Ectodermal cell (in vitro differentiated cells): ENCODE results near the gene ANKS6.

ENCODE experiments used
- H3K27ac ChIP-seq: 2 replicates; pipeline ENCODE4 v1.7.0; 2013; ENCODE audit warnings: mild to moderate bottlenecking, low read depth, low read length; ENCODE audit not compliant: insufficient read depth, poor library complexity, severe bottlenecking
- H3K27me3 ChIP-seq: 2 replicates; pipeline ENCODE4 v1.7.0; 2013; ENCODE audit warnings: mild to moderate bottlenecking, low read length; ENCODE audit not compliant: insufficient read depth, control insufficient read depth, poor library complexity, severe bottlenecking
- H3K36me3 ChIP-seq: one replicate; pipeline ENCODE4 v1.7.0; 2013; ENCODE audit warnings: low read length; ENCODE audit not compliant: control insufficient read depth, insufficient read depth
- H3K4me1 ChIP-seq: one replicate; pipeline ENCODE4 v1.7.0; 2013; ENCODE audit warnings: low read length; ENCODE audit not compliant: control insufficient read depth, insufficient read depth
- H3K4me3 ChIP-seq: 2 replicates; pipeline ENCODE4 v1.7.0; 2013; ENCODE audit warnings: low read depth, low read length, control low read depth; ENCODE audit not compliant: insufficient read depth
- H3K9me3 ChIP-seq: 2 replicates; pipeline ENCODE4 v1.7.0; 2013; ENCODE audit warnings: mild to moderate bottlenecking, low read length, moderate library complexity; ENCODE audit not compliant: control insufficient read depth
- WGBS, 2 experiments: methylation state at CpG; one replicate each; pipeline ENCODE4 v1.1.7; 2013; ENCODE audit warnings: missing lambda C conversion rate in 2 of 2; 5-methylcytosine and 5-hydroxymethylcytosine counted together

ANKS6 gene

DNA sequence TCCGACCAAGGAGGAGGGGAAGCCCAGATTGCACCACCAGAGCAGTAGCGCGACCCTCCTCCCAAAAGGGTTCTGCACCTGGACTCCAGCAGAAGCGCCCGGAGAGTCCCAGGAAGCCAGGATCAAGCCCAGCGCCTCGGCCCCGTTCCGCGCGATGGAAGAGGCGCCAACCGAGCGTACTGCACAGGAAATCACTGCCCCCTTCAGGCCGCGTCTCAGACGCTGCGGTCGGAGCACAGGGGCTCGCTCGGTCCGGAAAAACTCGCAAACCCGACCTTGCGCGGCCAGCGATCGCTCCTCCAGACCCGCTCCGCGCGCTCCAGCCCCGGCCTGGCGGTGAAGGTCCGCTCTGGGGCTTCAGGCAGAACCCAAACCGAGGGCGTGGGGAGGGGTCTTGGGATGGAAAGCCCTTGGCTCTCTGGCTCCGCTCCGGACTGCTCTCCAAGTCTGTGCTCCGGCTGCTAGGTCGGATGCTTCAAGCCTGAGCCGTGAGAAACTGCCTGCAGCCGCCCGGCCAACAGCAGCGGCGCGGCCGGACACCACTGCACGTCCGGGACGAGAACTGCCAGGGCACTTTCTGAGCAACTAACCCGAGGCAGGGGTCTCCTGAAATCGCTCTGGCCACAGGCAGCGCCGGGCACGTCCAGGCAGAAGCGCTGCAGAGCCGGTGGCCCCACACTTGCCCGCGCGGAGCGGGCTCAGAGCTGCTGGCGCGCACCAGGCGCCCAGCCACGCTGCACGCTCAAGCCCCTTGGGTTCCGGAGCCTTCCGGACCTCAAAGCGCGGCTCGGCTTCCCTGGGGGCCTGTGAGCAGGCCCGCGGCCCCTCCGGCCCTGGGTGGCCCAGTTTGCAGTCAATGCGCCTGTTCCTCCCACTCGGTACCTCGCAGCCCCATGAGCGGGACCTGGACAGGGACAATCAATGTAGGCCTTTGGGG is 88.9 kb downstream of the ANKS6 start:
- Histone ChIP-seq H3K27me3 (peaks cover 78% of the 10 kb centered on the region), H3K36me3 (no peaks in the 10 kb centered on the region), H3K4me3 (peak overlapping the region; percentile 29), H3K27ac (no peak overlapping the region), H3K9me3 (no peaks in the 10 kb centered on the region), H3K4me1 (peaks cover 12% of the 10 kb centered on the region)
- WGBS, 2 experiments = 3% methylated on average over 79 of the region's 79 CpGs

DNA sequence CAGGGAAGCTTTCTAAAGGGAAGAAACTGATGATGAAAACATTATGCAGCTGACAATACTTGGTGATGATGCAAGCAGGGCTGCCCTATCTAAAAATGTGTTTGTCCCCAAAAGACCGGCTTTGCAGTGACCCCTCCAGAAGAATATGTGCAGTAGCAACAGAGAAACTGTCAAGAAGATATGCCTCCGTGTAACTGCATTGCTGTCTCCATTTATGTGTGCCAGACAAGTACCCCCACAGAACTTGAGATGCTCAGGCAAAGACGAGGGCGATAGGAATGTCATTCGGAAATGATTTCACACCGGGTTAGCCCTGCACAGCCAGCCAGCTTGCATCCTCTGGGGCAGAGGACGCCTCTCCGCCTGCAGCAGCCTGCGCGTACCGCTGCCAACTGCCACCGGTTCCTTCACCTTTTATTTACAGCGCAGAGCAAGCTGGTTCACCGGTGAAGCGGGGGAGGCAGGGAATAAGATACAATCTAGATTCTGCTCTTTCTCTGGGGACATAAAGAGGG is 89.6 kb downstream of the ANKS6 start:
- peaks cover 12% of the 10 kb centered on the region for H3K4me1 ChIP-seq
- H3K9me3 ChIP-seq = no peaks in the 10 kb centered on the region
- whole genome bisulfite sequencing, 2 experiments = 16% methylated on average over 15 of the region's 15 CpGs
- H3K27me3 ChIP-seq = peaks cover 71% of the 10 kb centered on the region
- H3K36me3 ChIP-seq = no peaks in the 10 kb centered on the region
- no peak overlapping the region for H3K27ac ChIP-seq
- no peak overlapping the region for H3K4me3 ChIP-seq

DNA sequence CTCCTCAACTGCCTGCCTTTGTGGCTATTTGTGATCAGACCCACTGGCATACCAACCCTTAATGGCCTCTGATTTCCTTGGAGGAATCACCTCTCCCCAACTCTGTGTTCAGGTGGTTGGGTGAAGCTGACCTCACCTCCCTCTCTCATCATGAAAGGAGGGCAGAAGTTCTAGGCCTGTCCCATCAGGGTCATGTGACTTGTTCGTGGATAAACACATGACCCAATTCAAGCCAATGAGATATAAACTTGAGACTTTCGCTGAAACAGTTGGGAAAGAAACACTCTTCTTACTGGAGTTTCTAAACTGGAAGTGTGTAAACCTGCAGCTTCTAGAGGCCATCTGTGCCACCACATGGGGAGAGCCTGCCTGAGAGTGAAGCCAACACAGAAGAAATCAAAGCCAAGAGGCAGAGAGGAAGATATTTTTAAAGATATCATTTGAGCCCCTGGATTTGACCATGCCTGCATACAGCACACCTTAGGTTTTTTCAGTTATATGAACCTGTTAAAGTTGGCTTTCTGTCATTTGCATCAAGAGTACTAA is 93.4 kb downstream of the ANKS6 start:
- H3K27me3 ChIP-seq = peaks cover 33% of the 10 kb centered on the region

DNA sequence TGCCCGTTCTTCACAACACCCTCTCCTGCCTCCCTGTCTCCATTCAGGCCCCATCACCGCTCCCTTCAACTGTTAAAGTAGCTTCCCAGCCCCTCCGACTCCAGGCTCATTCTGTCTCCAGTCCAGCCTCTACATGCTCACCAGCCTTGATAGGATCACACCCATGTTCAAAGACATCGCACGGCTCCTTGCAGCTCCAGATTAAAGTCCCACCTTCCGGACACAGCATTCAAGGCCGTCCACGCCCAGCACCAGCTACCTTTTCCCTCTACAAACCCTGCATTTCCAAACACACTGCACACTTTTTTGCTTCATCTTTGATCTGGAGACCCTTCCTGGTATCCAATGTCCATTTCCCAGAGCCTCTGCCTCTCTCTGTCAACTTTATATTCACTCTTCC is 94.0 kb downstream of the ANKS6 start:
- WGBS, 2 experiments = 91 to 92% methylated on average over 8 of the region's 8 CpGs
- Histone ChIP-seq H3K4me3 (no peak overlapping the region), H3K27me3 (peaks cover 27% of the 10 kb centered on the region)

More for the DNA sequence above, 93.4 kb downstream of the ANKS6 start:
- H3K27ac ChIP-seq = no peak overlapping the region
- WGBS, 2 experiments = 90 to 94% methylated on average over 2 of the region's 2 CpGs
- peaks cover 2% of the 10 kb centered on the region for H3K4me1 ChIP-seq
- H3K36me3 ChIP-seq = no peaks in the 10 kb centered on the region
- no peaks in the 10 kb centered on the region for H3K9me3 ChIP-seq
- H3K4me3 ChIP-seq = no peak overlapping the region

DNA sequence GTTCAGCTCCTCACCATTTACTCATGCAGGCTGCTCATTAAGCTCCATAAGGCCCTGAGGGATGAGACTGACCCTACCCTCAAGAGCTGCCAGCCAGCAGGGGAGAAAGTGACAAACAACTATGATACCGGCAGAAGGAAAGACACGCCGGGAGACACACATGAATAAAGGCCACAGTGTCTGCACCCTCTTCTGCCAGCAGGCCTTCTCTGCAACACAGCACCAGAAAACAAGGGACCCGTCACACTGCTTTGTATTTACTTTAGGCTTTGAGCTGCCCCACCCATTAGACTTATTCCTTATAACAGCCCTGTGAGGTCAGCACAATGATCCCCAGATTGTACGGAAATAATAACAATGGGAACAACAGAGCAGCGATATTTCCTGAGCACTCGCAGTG is 94.8 kb downstream of the ANKS6 start:
- H3K4me3 ChIP-seq = no peak overlapping the region
- H3K4me1 ChIP-seq = no peaks in the 10 kb centered on the region
- H3K27ac ChIP-seq = no peak overlapping the region
- 86 to 89% methylated on average over 7 of the region's 7 CpGs for WGBS, 2 experiments
- no peaks in the 10 kb centered on the region for H3K36me3 ChIP-seq
- no peaks in the 10 kb centered on the region for H3K9me3 ChIP-seq
- peaks cover 20% of the 10 kb centered on the region for H3K27me3 ChIP-seq

More for the DNA sequence above, 94.0 kb downstream of the ANKS6 start:
- Histone ChIP-seq H3K36me3 (no peaks in the 10 kb centered on the region), H3K27ac (no peak overlapping the region), H3K9me3 (no peaks in the 10 kb centered on the region), H3K4me1 (no peaks in the 10 kb centered on the region)

DNA sequence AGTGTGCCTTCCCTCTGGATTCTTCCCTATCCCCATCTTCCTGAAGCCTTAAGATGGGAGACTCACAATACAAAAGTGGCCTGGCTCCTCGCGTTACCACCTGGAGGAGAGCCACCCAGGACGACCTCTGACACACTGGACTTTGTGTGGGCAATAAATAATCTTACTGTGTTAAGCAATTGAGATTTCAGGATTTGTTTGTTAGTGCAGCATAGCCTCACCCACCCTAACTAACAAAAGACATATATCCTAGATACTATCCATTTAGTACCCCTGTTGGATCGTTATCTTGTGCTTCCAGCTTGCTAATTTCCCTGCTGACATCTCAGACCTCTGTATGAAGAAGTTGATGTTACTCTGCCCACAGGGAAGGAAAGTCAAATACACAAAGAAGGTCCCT is 95.6 kb downstream of the ANKS6 start:
- H3K4me3 ChIP-seq = no peak overlapping the region
- H3K27ac ChIP-seq = no peak overlapping the region
- 79 to 80% methylated on average over 4 of the region's 4 CpGs for WGBS, 2 experiments
- no peaks in the 10 kb centered on the region for H3K4me1 ChIP-seq
- no peaks in the 10 kb centered on the region for H3K36me3 ChIP-seq
- peaks cover 12% of the 10 kb centered on the region for H3K27me3 ChIP-seq
- H3K9me3 ChIP-seq = no peaks in the 10 kb centered on the region

DNA sequence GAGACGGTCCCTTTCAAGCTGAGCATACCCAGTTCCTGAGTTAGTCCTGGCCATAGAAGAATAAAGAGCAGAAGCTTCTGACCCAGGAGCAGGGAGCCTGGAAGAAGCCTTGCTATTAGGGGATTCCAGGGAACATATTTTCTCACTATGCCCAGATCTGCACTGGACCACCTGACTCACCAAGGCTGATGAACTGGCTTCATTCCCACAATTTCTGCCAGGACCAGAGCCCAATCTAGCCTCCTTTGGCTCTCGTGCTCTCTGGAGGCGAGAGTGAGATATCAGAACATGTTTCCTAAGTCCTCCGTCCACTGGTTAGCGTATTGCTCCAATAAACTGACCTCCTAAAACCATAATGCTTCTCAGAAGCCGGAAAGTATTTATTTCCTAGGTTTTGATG is 97.5 kb downstream of the ANKS6 start:
- 91 to 96% methylated on average over 5 to 6 of the region's 6 CpGs for WGBS, 2 experiments
- Histone ChIP-seq H3K27ac (no peak overlapping the region), H3K27me3 (no peaks in the 10 kb centered on the region), H3K9me3 (no peaks in the 10 kb centered on the region), H3K4me1 (no peaks in the 10 kb centered on the region), H3K4me3 (no peak overlapping the region), H3K36me3 (no peaks in the 10 kb centered on the region)

DNA sequence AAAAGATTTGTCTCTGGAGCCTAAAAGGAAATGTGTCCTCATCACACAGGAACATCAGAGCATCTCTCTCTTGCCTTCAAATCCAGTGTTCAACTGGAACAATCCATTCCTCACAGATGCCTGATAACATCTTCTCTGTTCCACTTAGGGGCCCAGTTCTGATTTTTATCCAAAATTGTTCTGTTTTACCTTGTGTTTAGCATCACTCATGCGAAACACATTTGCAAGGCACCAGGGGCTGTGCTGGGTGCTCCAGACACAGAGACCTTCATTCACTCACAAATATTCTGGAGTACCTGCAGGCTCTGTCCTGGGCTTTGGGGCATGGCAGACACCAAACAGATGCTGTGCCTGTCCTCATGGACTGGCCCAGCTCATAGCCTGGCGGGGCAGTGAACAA is 101.4 kb downstream of the ANKS6 start:
- WGBS, 2 experiments = 88 to 94% methylated on average over 2 of the region's 2 CpGs
- Histone ChIP-seq H3K36me3 (no peaks in the 10 kb centered on the region), H3K4me1 (no peaks in the 10 kb centered on the region), H3K9me3 (no peaks in the 10 kb centered on the region), H3K27ac (no peak overlapping the region), H3K27me3 (no peaks in the 10 kb centered on the region), H3K4me3 (no peak overlapping the region)

DNA sequence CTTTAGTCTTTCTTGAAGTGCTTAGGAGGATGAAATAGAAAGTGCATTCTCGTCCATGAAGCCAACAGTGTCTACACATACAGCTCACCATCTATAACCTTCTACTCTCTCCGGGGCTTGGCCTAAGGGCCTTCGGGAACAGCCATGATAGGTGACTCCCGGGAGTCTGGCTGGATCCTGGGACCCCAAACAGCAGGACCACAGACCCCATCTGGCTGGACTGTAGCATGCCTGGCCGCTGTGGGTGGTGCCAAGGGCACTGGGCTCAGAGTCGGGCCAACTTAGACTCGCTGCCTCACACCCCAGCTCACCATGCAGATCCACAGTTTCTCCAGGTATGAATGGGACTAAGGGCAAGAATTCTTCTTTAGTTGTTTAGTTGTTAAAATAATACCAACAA is 104.0 kb downstream of the ANKS6 start:
- H3K4me3 ChIP-seq = no peak overlapping the region
- 91 to 97% methylated on average over 7 of the region's 7 CpGs for WGBS, 2 experiments
- no peaks in the 10 kb centered on the region for H3K4me1 ChIP-seq
- H3K27me3 ChIP-seq = no peaks in the 10 kb centered on the region
- no peaks in the 10 kb centered on the region for H3K36me3 ChIP-seq
- H3K27ac ChIP-seq = no peak overlapping the region
- no peaks in the 10 kb centered on the region for H3K9me3 ChIP-seq

DNA sequence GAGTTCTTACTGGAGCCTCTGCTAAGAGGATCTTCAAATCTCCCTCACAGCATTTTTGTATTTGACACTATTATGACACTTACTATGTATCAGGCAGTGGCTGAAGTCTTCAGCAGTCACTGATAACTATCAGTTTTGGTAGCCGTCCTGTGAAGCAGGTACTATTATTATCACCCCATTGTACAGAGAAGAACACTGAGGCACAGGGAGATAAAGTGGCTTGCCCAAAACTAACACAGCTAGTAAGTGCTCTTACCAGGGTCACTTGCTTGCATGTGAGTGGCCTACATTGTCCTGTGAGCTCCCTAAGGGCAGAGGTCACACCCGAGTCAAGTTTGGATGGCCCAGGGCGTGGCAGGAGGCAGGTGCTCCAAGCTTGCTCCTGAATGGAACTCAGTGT is 104.5 kb downstream of the ANKS6 start:
- no peak overlapping the region for H3K4me3 ChIP-seq
- H3K27me3 ChIP-seq = no peaks in the 10 kb centered on the region
- WGBS, 2 experiments = 93 to 96% methylated on average over 3 of the region's 3 CpGs

More for the DNA sequence above, 104.5 kb downstream of the ANKS6 start:
- Histone ChIP-seq H3K4me1 (no peaks in the 10 kb centered on the region), H3K9me3 (no peaks in the 10 kb centered on the region), H3K27ac (no peak overlapping the region), H3K36me3 (no peaks in the 10 kb centered on the region)
